ENCODE results near the gene FLRT1. TPM values are rescaled to one million over a fixed set of nuclear protein-coding genes. Genes with fewer than 3 reads are reported as not detected.

FLRT1 gene
- total RNA-seq, 4 donors from 2014 or later = 1.1 to 4.7 (median 3.6) TPM

DNA sequence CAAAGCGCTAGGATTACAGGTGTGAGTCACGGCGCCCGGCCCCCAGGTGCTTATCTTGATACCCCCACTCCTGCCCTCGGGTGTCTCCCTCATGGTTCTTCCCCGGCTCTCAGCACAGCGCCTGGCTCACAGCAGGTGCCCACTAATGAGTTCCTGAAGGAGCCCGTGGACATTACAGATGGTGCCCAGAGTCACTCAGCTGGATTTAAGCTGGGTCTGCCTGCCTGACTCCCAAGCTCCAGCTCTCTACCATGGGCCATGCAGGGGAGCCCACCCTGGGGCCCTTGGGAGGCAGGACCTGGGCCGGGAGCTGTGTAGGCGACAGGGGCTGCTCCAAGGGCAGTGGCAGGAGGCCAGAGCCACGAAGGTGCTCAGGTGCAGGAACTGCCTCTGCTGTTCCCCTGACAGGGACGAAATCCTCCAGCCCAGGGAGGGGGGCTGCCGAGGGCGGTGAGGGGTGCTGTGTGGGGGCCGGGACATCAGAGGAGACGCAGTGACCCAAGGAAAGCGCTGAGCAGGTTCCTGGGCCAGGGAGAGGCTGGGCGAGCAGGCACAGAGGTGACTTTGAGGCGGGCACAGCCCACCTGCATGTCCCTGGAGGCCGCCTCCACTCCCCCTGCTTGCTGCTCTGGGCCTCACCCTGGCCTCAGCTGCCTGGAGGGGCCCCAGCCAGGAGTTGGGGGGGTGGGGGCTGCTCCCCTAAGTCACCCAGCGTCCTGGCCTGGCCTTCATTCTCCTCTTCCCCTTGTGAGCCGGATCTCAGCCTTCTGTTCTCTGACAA, 14.6 kb upstream of the FLRT1 start:
- TF ChIP-seq, protein P1, sequence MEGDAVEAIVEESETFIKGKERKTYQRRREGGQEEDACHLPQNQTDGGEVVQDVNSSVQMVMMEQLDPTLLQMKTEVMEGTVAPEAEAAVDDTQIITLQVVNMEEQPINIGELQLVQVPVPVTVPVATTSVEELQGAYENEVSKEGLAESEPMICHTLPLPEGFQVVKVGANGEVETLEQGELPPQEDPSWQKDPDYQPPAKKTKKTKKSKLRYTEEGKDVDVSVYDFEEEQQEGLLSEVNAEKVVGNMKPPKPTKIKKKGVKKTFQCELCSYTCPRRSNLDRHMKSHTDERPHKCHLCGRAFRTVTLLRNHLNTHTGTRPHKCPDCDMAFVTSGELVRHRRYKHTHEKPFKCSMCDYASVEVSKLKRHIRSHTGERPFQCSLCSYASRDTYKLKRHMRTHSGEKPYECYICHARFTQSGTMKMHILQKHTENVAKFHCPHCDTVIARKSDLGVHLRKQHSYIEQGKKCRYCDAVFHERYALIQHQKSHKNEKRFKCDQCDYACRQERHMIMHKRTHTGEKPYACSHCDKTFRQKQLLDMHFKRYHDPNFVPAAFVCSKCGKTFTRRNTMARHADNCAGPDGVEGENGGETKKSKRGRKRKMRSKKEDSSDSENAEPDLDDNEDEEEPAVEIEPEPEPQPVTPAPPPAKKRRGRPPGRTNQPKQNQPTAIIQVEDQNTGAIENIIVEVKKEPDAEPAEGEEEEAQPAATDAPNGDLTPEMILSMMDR (IDR thresholded peaks at IDR 0.05) = no peak
- TF ChIP-seq EP300 (IDR thresholded peaks at IDR 0.05) = no peak
- TF ChIP-seq POLR2AphosphoS5 (IDR thresholded peaks at IDR 0.05) = no peak
- TF ChIP-seq POLR2A (IDR thresholded peaks at IDR 0.05) = no peak
- ATAC-seq = no peak
- WGBS, 2 donors (ENCODE audit: low coverage in 1 of 2) = 90% methylated on average over 2 of the region's 22 CpGs; no CpG with 5 or more reads in 1 of the 2 donors
- Histone ChIP-seq H3K4me3 (no peak overlapping the region), H3K4me1 (no peaks in the 10 kb centered on the region), H3K27me3 (no peaks in the 10 kb centered on the region), H3K36me3 (no peaks in the 10 kb centered on the region), H3K9me3 (no peaks in the 10 kb centered on the region), H3K27ac (no peak overlapping the region)

DNA sequence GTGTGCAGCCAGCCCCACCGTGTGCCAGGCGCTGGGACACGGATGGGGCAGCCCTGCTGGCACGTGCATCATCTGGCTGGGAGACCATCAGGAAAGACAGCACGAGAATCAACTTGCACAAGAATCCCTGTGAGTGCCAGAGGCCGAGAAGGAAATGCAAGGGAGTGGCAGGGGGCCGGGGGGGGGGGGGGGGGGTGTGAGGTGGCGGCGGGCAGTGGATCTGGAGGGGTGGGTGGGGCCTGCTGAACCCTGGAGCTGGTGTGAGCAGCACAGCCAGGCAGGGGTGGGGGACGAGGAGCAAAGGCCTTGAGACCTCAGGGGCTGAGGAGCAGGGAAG, 14.0 kb upstream of the FLRT1 start:
- H3K27ac ChIP-seq = no peak overlapping the region
- ATAC-seq = no peak
- TF ChIP-seq POLR2AphosphoS5 (IDR thresholded peaks at IDR 0.05) (no peak), POLR2A (IDR thresholded peaks at IDR 0.05) (no peak), EP300 (IDR thresholded peaks at IDR 0.05) (no peak)
- TF ChIP-seq, protein P1 (IDR thresholded peaks at IDR 0.05) = no peak
- 40% methylated on average over 2 of the region's 10 CpGs; no CpG with 5 or more reads in 1 of the 2 donors for WGBS, 2 donors (ENCODE audit: low coverage in 1 of 2)
- H3K4me1 ChIP-seq = no peaks in the 10 kb centered on the region
- H3K4me3 ChIP-seq = no peak overlapping the region
- no peaks in the 10 kb centered on the region for H3K27me3 ChIP-seq
- H3K36me3 ChIP-seq = no peaks in the 10 kb centered on the region
- H3K9me3 ChIP-seq = no peaks in the 10 kb centered on the region

DNA sequence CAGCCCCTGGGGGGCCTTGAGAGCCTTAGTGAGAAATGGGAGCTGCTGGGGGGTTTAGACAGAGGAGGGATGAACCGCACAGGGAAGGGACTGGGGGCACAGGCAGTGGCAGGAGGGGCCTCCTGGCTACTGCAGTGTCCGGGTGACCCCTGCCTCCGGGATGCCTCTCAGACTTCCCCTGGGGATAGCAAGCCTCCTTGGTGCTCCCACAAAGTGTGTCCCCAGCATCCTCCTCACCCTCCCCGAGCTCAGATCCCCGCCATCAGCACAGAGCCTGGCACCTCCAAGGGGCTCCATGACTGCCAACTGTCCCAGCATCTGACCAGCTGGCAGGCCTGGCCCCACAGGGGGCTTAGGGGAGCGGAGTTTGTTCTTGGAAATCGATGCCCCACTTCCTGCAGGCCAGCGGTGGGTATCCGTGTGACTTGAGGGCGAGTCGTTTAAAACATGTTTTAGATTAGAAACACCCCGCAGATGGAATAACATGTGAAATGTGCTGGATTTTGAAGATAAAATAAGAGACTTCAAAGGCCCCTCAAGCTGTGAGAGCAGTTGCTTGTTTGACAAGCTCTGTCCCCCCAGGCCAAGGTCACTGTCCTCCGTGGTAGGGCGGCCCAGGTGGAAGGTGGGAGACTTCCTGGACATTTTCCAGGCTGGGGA, 13.5 kb upstream of the FLRT1 start:
- TF ChIP-seq EP300 (IDR thresholded peaks at IDR 0.05) = no peak
- TF ChIP-seq POLR2AphosphoS5 (IDR thresholded peaks at IDR 0.05) = no peak
- no peak for TF ChIP-seq POLR2A (IDR thresholded peaks at IDR 0.05)
- TF ChIP-seq, protein P1 (IDR thresholded peaks at IDR 0.05) = no peak
- Histone ChIP-seq H3K27me3 (no peaks in the 10 kb centered on the region), H3K27ac (no peak overlapping the region), H3K36me3 (no peaks in the 10 kb centered on the region), H3K4me3 (no peak overlapping the region), H3K4me1 (no peaks in the 10 kb centered on the region), H3K9me3 (no peaks in the 10 kb centered on the region)
- WGBS, 2 donors (ENCODE audit: low coverage in 1 of 2) = 81% methylated on average over 4 of the region's 14 CpGs; no CpG with 5 or more reads in 1 of the 2 donors
- ATAC-seq = no peak

DNA sequence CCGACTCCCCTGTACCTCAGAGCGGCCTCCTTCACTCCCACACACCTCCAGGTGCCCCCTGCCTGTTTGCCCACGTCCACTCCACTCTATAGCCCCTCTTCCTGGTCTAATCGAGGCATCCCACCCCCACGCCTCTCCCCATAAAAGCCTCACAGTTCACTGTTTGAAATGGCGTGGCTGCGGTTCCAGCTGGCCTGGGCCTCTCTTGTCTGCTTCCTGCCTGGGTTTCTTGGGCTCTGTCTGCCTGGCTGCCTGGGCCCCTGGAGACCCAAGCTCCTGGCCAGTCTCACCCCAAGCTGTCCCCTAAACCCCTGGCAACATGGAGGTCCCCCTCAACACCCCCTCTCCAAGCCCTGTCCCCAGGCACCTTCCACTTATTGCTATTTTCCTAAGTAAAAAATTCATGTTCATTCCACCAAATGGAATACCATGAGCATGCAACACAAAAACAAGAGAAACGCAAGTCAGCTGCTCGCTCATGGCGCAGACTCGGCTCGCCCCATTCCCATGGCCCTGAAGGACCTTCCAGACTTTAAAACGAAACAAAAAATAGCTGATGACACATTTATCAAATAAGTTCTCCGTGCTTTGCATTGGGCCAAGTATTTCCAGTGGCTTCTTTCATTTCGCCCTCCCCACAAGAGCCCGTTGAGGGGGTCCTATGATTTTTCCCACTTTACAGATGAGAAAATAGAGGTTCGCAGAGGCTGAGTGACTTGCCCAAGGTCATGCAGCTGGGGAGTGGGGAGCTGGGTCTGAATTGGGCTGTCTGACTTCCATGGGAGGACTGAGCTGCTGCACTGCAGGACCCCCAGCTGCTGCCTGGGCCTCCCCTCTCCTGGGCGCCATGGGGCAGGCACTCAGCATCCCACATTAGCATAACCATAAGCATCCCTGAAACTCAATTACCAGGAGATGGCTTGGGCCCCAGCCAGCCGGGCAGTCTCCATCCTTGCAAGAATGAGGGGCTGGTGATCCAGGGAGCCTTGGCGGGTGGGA, 11.7 kb upstream of the FLRT1 start:
- TF ChIP-seq, protein P1 (IDR thresholded peaks at IDR 0.05) = no peak
- TF ChIP-seq EP300 (IDR thresholded peaks at IDR 0.05) = no peak
- TF ChIP-seq POLR2A (IDR thresholded peaks at IDR 0.05) = no peak
- TF ChIP-seq POLR2AphosphoS5 (IDR thresholded peaks at IDR 0.05) = no peak
- no peak overlapping the region for H3K4me3 ChIP-seq
- peaks cover 0 to 11% (median 0%) of the 10 kb centered on the region in 3 donors for H3K4me1 ChIP-seq
- WGBS, 2 donors (ENCODE audit: low coverage in 1 of 2) = 64 to 87% methylated on average over 11 to 14 of the region's 20 CpGs
- H3K27me3 ChIP-seq = peaks cover 15% of the 10 kb centered on the region
- no peak for ATAC-seq
- no peaks in the 10 kb centered on the region for H3K9me3 ChIP-seq
- H3K36me3 ChIP-seq = no peaks in the 10 kb centered on the region
- peak overlapping the region in 1 of 4 donors; percentile 13 for H3K27ac ChIP-seq

All from gastroesophageal sphincter (tissue), 4 donors.